K562 (cell line): ENCODE data around the gene CMSS1. TPM values are rescaled to one million over a fixed set of nuclear protein-coding genes. Genes with fewer than 3 reads are reported as not detected.

Experiments used
- ASH1L ChIP-seq: fragments of 450-650 bp; IDR thresholded peaks from 2 replicates; pipeline ENCODE4 v1.6.1; 2018; ENCODE audit warnings: borderline replicate concordance, mild to moderate bottlenecking, low read depth; ENCODE audit not compliant: partially characterized antibody
- ATF3 ChIP-seq, 2 experiments: fragments of 450-650 bp in 1 of 2; sonication (generic) in 1 of 2; formaldehyde crosslinking in 1 of 2; IDR thresholded peaks in 1 of 2; conservative IDR thresholded peaks in 1 of 2; 2 replicates each; pipeline versions ENCODE4 v1.6.1 to v1.8.1; 2016 to 2023; ENCODE audit warnings: mild to moderate bottlenecking in 2 of 2, moderate library complexity in 2 of 2, inconsistent platforms in 1 of 2, missing genetic modification reagents in 1 of 2
- ATF4 ChIP-seq: fragments of 450-650 bp; formaldehyde crosslinking; IDR thresholded peaks from 2 replicates; pipeline ENCODE4 v1.4.0; 2022; ENCODE audit warnings: mild to moderate bottlenecking, moderate library complexity
- BRCA1 ChIP-seq, 2 experiments: fragments of 450-650 bp in 1 of 2; sonication (generic) in 1 of 2; formaldehyde crosslinking in 1 of 2; IDR thresholded peaks; 2 replicates each; pipeline versions ENCODE4 v1.5.0 to v1.6.1; 2017 to 2020; ENCODE audit warnings: mild to moderate bottlenecking in 1 of 2, missing genetic modification reagents in 1 of 2
- CBFA2T2 ChIP-seq: fragments of 450-650 bp; conservative IDR thresholded peaks from 2 replicates; pipeline ENCODE4 v1.6.1; 2017; ENCODE audit warnings: mild to moderate bottlenecking
- CBFB ChIP-seq: sonication (generic); formaldehyde crosslinking; IDR thresholded peaks from 2 replicates; pipeline ENCODE4 v1.4.0; 2020; ENCODE audit warnings: mild to moderate bottlenecking, missing genetic modification reagents
- EP400 ChIP-seq: fragments of 450-650 bp; IDR thresholded peaks from 2 replicates; pipeline ENCODE4 v1.6.1; 2017; ENCODE audit warnings: antibody characterized with exemption, mild to moderate bottlenecking, moderate library complexity
- FOSL1 ChIP-seq: fragments of 200-800 bp; sonication (Bioruptor generic); conservative IDR thresholded peaks from 2 replicates; pipeline ENCODE4 v1.6.1; 2016; ENCODE audit warnings: missing genetic modification characterization, missing compliant biosample characterization
- HEY1 ChIP-seq: fragments of 250-450 bp; sonication (Bioruptor Pico); IDR thresholded peaks from 2 replicates; pipeline ENCODE4 v1.5.0; 2020; ENCODE audit warnings: mild to moderate bottlenecking, moderate library complexity, borderline replicate concordance
- JUND ChIP-seq, 2 experiments: IDR thresholded peaks; 2 replicates in 1 of 2; 3 replicates in 1 of 2; pipeline ENCODE4 v1.6.1; 2011; ENCODE audit warnings: borderline replicate concordance in 2 of 2, low read depth in 2 of 2, low read length in 2 of 2, improper control_type of control experiment in 1 of 2, missing biosample characterization in 1 of 2, missing genetic modification characterization in 1 of 2, missing genetic modification reagents in 1 of 2
- KDM1A ChIP-seq, 2 experiments: fragments of 450-650 bp; IDR thresholded peaks; 2 replicates each; pipeline ENCODE4 v1.6.1; 2016; ENCODE audit warnings: mild to moderate bottlenecking in 2 of 2
- KDM4B ChIP-seq, 2 experiments: fragments of 450-650 bp in 1 of 2; sonication (generic) in 1 of 2; IDR thresholded peaks; 2 replicates each; pipeline ENCODE4 v1.6.1; 2016 to 2017; ENCODE audit warnings: borderline replicate concordance in 2 of 2, antibody characterized with exemption in 1 of 2, low read depth in 1 of 2, mild to moderate bottlenecking in 1 of 2
- MAFG ChIP-seq: fragments of 450-650 bp; conservative IDR thresholded peaks from 2 replicates; pipeline ENCODE4 v1.6.1; 2016; ENCODE audit warnings: missing genetic modification characterization, missing compliant biosample characterization
- MED1 ChIP-seq: sonication (generic); formaldehyde crosslinking; IDR thresholded peaks from 2 replicates; pipeline ENCODE4 v1.8.1; 2023; ENCODE audit warnings: missing genetic modification reagents, borderline replicate concordance
- NEUROD1 ChIP-seq: fragments of 150-350 bp; IDR thresholded peaks from 2 replicates; pipeline ENCODE4 v1.6.1; 2014; ENCODE audit warnings: borderline replicate concordance, low read length, low read depth; ENCODE audit not compliant: partially characterized antibody
- NFIX ChIP-seq: fragments of 250-450 bp; sonication (Bioruptor Pico); IDR thresholded peaks from 2 replicates; pipeline ENCODE4 v1.4.0; 2020; ENCODE audit warnings: low read depth, mild to moderate bottlenecking, moderate library complexity
- NFRKB ChIP-seq: fragments of 450-650 bp; IDR thresholded peaks from 2 replicates; pipeline ENCODE4 v1.6.1; 2016; ENCODE audit warnings: low read depth
- PTRF ChIP-seq: fragments of 450-650 bp; IDR thresholded peaks from 2 replicates; pipeline ENCODE4 v1.6.1; 2016; ENCODE audit warnings: mild to moderate bottlenecking, missing genetic modification characterization, missing compliant biosample characterization
- PTTG1 ChIP-seq: fragments of 450-650 bp; IDR thresholded peaks from 2 replicates; pipeline ENCODE4 v1.6.1; 2016; ENCODE audit warnings: low read depth, mild to moderate bottlenecking, missing genetic modification characterization, missing compliant biosample characterization
- RUNX1 ChIP-seq: sonication (generic); IDR thresholded peaks from 2 replicates; pipeline ENCODE4 v1.6.1; 2016; ENCODE audit warnings: antibody characterized with exemption, low read depth
- SRSF9 ChIP-seq: fragments of 200-400 bp; formaldehyde crosslinking; IDR thresholded peaks from 2 replicates; pipeline ENCODE4 v1.6.1; 2017; ENCODE audit warnings: low read depth, low read length, borderline replicate concordance
- TCF3 ChIP-seq: sonication (generic); formaldehyde crosslinking; IDR thresholded peaks from 2 replicates; pipeline ENCODE4 v1.4.0; 2020; ENCODE audit warnings: mild to moderate bottlenecking, missing genetic modification reagents
- USF1 ChIP-seq: sonication (generic); formaldehyde crosslinking; IDR thresholded peaks from 2 replicates; pipeline ENCODE4 v1.9.0; 2022; ENCODE audit warnings: mild to moderate bottlenecking, missing genetic modification reagents
- ZBTB1 ChIP-seq: sonication (generic); formaldehyde crosslinking; IDR thresholded peaks from 2 replicates; pipeline ENCODE4 v1.8.1; 2023; ENCODE audit warnings: missing genetic modification reagents, low read depth, mild to moderate bottlenecking, borderline replicate concordance
- ZNF311 ChIP-seq: fragments of 250-450 bp; sonication (Bioruptor Pico); IDR thresholded peaks from 2 replicates; pipeline ENCODE4 v1.4.0; 2020; ENCODE audit warnings: mild to moderate bottlenecking, moderate library complexity
- ZNF436 ChIP-seq: fragments of 250-450, 450-650 bp; sonication (Bioruptor Pico); formaldehyde crosslinking; IDR thresholded peaks from 2 replicates; pipeline ENCODE4 v1.7.0; 2020; ENCODE audit warnings: mild to moderate bottlenecking
- ZNF830 ChIP-seq: fragments of 250-450 bp; sonication (Bioruptor Pico); IDR thresholded peaks from 2 replicates; pipeline ENCODE4 v1.5.0; 2021; ENCODE audit warnings: mild to moderate bottlenecking
- ZSCAN32 ChIP-seq: fragments of 450-650 bp; formaldehyde crosslinking; IDR thresholded peaks from 2 replicates; pipeline ENCODE4 v1.4.0; 2020; ENCODE audit warnings: mild to moderate bottlenecking, moderate library complexity
- polyA plus RNA-seq, 8 experiments: library from polyadenylated mRNA; depleted of rRNA in 4 of 8; stranded (reverse) in 5 of 8; unstranded in 3 of 8; fragments of >200 nt; fragmentation: Nextera tagmentation in 2 of 8; fragmentation: Illumina TruSeq in 1 of 8; extraction: Ambion mirVana in 2 of 8; extraction: Trizol in 1 of 8; gene quantifications; 2 replicates each; pipeline versions ENCODE4 v1.2.1 to v1.2.3, GENCODE V29; 2011 to 2014; ENCODE audit warnings: inconsistent platforms in 1 of 8, missing spikeins in 1 of 8
- total RNA-seq, 7 experiments: library from RNA; depleted of rRNA in 6 of 7; stranded (reverse); fragments of >200 nt in 6 of 7; fragmentation: Illumina TruSeq in 2 of 7; extraction: Trizol in 2 of 7; gene quantifications; 2 replicates each; pipeline versions ENCODE4 v1.2.1 to v1.2.3, GENCODE V29; 2011 to 2021; ENCODE audit warnings: low replicate concordance in 1 of 7

Gene CMSS1
- total and polyA plus RNA-seq, 9 of the 15 experiments (the other 6 are each of a cell fraction or from before 2014, with no cell fraction given) = 46.9 to 109 (median 72.3) TPM

- no peak for TF ChIP-seq USF1 (CRISPR knock-in tag)
- TF ChIP-seq TCF3 = no peak
- TF ChIP-seq NFRKB = no peak
- TF ChIP-seq PTTG1 (tag) = no peak
- no peak for TF ChIP-seq RUNX1
- no peak for TF ChIP-seq CBFB (CRISPR knock-in tag)
- peak; percentile 7; the same call in 1 of the 2 replicates for TF ChIP-seq NFIX (CRISPR knock-in tag)
- TF ChIP-seq FOSL1 = no peak
- TF ChIP-seq ZNF436 = no peak
- no peak for TF ChIP-seq BRCA1 (IDR thresholded peaks at IDR 0.05)
- TF ChIP-seq BRCA1 (CRISPR knock-in tag; IDR thresholded peaks at IDR 0.05) = no peak
- TF ChIP-seq HEY1 = no peak
- no peak for TF ChIP-seq PTRF
- TF ChIP-seq NEUROD1 = no peak
- TF ChIP-seq ZNF830 (CRISPR knock-in tag) = no peak
- TF ChIP-seq ATF3 (IDR thresholded peaks at IDR 0.05) = peak; percentile 67; the same call in 1 of the 2 replicates
- no peak for TF ChIP-seq ATF3 (CRISPR knock-in tag; conservative IDR thresholded peaks at IDR 0.05)
- TF ChIP-seq EP400 = peak; percentile 52
- TF ChIP-seq MAFG = no peak
- peak; percentile 69; the same call in 1 of the 2 replicates for TF ChIP-seq ZSCAN32 (CRISPR knock-in tag)
- TF ChIP-seq SRSF9 = no peak
- TF ChIP-seq ZBTB1 (CRISPR knock-in tag) = no peak
- TF ChIP-seq ASH1L = no peak
- TF ChIP-seq ATF4 (CRISPR knock-in tag) = peak; percentile 79; the same call in 1 of the 2 replicates
- no peak for TF ChIP-seq ZNF311 (CRISPR knock-in tag)
- no peak for TF ChIP-seq KDM4B (IDR thresholded peaks at IDR 0.05; ENCODE audit: borderline replicate concordance in 2 of 2, low read depth in 1 of 2)
- TF ChIP-seq CBFA2T2 = no peak
- TF ChIP-seq MED1 (CRISPR knock-in tag) = no peak
- no peak for TF ChIP-seq JUND (IDR thresholded peaks at IDR 0.05; ENCODE audit: borderline replicate concordance, low read depth, low read length)
- TF ChIP-seq JUND (tag; IDR thresholded peaks at IDR 0.05; ENCODE audit: borderline replicate concordance, low read depth, low read length) = no peak
- TF ChIP-seq KDM1A (IDR thresholded peaks at IDR 0.05) = no peak
Observed at GRCh38 chr3:100105501-100105900, 287.8 kb downstream of the CMSS1 start (continued).
